NCI-H2227 (cell line): ENCODE results near the gene LRRFIP1.
"Not testable (repeated sequence)": the region's sequence is repeated elsewhere in the genome, so short reads cannot be mapped to it uniquely, and the experiment has no call there.

Experiments used
- DNase-seq: peaks from one replicate; lab custom pipeline; 2025; ENCODE audit not compliant: unreplicated experiment; lab: John Stamatoyannopoulos, UW

LRRFIP1 gene

DNA sequence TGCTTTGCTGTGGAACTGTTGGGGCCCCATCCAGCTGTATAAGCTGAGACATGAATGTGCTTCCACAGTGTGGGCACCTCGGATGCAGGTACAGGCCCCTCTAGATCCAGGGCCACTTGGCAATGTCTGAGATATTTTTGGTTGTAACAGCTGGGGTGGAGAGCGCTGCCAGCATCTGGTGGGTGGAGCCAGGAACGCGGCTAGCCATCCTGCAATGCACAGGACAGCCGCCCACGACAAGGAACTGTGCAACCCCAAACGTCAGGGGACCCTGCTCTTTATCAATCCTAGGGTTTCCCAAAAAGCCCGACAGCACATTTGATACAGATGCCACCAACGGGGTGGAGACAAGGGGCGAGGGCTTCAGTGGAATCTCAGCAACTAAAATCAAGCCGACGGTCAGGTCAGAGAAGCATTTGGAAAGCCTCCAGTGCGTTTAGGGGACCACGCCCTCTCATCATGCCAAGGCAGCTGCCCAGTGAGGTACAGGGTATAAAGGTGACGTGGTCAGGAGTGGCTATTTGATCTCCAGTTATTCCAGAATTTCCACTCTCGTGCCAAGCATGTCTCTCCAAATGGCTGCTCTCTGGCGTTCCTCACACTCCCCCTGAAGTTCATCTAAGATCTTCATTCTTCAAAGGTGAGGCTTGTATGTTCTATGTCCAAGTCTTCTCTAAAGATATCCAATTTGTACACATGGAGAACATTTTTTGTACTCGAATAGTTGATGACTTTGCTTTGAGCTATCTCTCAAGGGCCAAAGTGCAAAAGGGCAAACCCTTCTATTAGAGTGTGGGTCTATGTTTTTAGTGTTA lies 55.7 kb downstream of the LRRFIP1 start:
- no peak for DNase-seq

DNA sequence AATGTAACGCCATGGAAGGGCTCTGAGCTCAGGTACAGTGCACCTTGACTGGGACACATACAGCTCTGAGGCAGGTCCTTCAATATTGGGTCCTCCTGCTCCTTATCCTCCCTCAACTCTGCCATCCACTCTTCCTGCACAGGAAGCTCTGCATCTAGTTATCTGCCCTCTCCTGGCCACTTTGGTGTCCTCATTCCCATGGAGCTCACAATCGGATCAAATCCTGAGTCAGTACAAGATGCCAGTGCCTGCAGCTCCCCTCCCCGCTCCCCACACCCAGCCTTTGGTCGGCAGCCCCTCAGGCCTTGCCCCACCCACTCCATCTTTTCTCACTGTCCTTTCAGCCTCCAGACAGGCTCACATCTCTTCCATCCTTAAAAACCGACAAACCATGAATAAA lies 58.0 kb downstream of the LRRFIP1 start:
- peak; percentile 63 for DNase-seq

DNA sequence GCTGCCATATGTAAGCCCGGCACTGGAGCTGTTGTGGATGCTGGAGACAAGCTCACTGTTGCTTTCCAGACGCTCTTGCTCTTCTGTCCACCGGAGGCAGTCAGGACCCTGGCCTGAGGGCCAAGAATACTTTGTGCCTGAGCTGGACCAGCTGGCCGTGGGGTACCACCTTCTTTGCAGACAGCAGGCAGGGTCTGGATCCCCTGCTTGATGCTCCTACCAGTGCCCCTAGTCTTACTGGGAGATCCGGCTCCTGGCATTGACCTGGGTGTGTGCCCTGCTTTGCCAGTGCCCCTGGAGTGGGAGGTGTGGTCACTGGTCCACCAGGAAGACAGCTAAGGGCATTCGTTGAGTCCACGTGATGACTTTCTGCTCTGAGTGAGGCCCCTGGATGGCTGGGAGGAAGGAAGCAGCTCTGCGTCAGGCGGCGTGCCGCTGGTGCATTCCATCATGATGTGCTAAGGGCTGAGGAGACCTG lies 59.3 kb downstream of the LRRFIP1 start:
- no peak for DNase-seq

DNA sequence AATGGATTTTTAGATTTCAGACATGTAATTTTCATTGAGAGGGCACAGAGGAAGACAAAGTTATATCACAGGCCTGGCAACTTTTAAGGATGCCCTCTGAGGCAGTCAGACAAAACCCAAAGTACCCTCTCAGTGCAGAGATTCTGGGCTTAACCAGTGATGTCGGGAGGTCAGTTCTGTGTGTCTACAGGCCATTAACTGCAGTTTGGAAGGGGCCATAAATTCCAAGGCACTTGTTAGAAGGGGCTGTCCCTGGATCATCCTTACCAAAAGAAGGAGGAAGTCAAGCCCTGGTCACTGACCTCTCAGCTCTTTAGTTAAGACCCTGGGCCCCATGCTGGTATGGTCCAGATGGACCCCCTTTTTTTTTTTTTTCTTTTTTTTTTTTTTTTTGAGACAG lies 60.7 kb downstream of the LRRFIP1 start:
- no peak for DNase-seq

DNA sequence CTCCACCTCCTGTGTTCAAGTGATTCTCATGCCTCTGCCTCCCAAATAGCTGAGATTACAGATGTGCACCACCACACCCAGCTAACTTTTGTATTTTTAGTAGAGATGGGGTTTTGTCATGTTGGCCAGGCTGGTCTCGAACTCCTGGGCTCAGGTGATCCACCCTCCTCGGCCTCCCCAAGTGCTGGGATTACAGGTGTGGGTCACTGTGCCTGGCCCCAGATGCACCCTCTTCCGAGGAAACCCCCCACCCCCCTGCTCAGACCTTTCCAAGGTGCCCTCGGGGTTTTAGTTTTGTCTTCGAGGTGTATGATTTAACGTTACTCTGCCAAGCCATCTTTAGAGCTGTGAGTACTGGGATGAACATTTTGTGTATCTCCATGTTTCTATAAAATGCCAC lies 61.2 kb downstream of the LRRFIP1 start:
- not testable (repeated sequence) for DNase-seq

DNA sequence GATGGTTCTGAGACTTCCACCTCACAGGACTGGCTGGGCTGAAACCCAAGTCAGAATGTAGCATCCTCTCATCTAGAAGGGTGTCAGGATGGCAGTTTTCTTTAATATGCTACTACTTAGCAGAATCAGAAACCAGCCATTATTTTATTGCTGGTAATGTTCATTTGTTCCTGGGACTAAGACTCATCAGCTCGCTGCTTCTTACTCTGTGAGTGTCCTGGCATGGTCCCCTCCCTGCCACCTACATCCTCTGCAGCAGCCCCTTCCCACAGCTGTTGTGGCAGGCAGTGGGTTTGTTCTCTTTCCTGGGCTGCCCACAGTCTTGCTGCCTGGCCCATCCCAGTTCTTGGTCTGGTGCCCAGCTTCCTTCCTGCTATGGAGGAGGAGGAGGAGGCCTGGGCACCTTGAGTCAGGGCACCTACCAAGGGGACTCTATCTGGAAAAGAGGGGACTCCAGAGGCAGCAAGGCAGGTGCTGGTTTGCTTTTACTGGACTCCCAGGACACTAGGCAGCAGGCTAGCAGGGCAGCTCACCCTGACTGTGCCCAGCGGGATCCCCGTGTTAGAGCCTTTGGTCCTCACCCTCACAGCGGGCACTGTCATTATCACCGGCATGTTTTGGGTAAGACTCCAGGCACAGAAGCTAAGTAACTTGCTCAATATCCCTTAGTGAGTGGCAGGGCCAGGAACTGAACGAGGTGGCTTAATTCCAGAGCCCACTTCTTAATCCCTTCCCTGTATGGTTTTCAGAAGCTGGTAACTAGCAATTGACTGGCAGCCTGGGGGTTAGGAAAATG lies 62.1 kb downstream of the LRRFIP1 start:
- DNase-seq, result no peak

DNA sequence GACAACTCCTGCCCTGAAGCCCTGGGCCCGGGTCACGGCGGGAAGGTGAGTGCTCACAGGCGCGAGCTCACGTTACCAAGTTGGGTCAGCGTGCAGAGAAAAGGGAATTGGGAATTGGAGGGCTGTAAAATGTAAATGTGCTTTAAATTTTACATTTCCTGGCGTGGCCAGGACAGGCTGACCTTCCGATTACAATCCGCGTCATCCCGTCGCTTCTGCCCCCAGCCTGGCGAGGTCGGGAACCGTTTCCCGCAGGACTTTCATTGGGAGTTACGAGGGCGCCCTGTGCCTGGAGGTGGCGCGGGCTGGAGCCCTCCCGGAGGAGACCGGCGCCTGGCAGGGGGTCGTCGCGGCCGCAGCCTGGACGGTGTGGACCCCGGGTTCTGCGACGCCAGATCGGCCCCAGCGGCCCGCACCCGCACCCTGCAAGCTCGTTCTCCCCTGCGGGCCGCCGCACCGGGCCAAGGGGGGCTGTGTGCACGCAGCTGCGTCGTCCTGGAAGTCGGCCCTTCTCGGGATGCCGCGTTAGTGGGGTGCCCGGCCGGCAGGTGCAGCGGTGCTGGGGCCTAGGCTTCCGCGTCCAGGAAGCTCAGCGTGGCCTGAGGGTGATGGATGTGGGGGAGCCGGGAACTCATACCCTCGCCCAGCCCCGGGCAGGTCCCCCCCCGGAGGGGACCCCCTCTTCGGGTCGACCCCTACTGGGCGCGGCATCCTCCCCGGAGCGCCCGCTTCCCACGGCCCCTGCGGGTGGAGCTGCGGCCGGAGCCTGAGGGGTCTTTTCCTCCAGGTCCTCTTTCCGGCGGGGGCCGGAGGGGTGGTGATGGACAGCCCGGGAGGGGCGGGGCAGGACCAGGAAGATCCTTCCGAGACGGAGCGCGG lies 63.9 kb downstream of the LRRFIP1 start:
- DNase-seq, result peak; percentile 48

DNA sequence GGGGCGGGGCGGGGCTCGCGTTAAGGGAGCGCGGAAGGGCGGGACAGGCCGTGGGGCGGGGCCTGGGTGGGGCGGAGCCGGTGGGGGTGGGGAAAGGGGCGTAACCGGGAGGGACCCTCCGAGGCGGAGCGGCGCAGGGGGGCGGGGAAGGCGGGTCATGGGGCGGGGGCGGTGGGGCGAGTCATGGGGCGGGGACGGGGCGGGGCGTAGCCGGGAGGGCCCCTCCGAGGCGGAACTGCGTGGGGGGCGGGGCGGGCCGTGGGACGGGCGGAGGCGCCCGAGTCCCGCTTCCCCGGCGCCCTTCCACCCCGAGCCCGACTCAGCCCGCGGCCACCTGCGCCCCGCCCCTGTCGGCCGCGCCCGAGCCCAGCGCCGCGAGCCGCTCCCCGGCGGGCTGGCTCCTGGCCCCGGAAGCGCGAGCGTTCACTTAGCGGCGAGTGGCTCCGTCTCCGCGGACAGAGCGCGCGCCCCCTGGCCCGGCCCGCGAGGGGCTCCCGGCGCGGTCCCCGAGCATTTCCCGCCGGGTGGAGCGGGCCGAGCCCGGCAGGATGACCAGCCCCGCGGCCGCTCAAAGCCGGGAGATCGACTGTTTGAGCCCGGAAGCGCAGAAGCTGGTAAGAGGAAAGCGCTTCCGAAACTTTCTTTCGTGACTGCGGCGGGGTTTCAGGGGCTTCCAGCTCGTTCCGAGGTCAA lies 64.7 kb downstream of the LRRFIP1 start:
- peak; percentile 95 for DNase-seq

DNA sequence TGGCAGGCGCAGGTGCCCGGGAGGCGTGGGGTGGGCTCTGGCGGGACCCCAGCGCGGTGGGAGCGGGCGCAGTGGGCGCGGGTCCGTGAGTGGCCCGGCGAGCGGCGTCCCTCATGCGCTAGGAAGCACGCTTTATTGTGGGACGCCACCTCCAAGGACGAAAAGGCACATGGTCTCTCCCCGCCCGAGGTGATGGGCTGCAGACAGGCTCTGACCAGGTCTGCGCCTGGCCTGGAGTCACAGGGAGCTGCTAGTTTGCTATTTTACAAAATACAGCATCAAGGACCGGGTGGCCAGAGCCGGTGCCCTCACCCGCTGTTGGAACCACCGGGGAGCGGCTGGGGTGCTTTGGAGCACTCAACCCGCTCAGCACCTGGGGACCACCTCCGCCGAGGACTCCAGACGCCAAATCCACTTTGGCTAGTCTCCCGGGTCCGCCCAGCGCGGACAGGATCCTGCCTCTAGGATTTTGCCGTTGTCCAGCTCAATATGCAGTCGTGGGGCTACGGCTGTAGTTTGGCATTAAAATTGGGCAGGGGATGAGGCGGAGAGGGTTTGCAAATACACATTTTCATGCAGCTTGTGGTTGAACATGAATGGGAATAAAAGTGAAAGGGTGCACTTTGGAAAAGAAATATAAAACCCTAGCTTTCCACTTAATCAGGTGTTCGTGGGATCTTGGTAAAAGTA lies 65.4 kb downstream of the LRRFIP1 start:
- peak; percentile 61 for DNase-seq

DNA sequence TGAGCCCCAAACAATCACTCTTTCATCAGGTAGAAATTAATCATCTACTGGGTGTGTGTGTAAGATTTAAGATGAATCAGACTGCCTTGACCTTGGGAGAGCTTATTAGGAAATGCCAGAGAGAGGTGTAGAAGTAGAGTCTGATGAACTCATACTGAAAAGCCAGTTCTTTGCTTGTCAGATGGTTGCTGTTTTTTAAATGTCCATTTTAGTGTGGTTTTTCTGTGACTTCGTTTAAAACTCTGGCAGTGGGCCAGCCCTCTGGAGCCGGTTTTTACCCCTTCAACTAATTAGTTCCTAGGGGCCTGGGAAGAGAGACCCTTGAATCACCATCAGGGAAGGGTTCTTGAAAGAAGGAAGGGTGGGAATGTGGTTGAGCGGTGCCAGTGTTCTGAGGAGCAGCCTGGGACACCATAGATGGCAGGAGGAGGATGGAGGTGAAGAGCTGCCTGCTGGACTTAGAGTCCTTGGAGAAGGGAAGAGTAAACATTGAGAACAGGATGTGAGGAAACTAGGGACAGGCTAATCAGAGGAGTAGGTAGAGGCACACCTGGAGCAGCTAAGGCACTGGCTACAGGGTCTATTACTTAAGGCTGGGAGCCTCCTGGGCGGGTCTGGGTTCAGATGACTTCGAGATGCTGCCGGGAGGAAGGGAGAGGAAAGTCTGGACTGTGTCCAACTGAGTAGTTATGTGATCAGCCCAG lies 66.1 kb downstream of the LRRFIP1 start:
- no peak for DNase-seq

DNA sequence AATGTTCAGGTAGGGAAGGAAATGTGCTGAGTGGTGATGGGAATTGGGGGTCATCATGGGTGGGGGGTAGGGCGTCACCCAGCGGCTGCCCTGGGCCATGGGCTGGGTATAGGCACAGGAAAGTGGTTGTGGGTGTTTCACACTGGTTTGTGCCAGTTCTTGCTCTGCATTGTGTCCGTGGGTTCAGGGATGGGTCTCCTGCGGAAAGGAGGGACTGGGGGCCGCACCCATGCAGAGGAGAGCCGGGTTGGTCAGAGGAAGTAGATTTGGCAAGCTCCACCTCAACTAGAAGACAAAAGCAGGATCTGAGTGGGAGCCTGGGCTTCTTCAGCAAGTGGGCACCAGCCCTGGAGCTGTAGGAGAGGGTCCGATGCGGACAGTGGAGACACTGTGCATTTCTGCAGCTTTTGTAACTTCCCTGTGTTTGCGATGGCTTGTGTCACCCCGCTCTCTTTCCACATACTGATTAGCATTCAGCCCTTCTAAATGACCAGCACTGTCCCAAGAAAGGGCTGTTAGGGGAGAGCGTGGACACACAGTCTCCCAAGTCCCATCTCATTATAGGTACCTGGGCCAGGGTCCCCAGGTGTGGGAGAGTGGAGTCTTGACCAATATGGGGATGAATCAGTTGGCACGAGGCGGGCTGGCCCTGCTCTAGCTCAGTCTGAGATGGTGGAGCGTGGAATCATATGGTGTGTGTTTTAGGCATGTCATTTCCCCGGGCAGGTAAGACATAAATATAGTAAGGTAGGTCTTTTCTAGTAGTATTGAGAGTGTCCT lies 67.2 kb downstream of the LRRFIP1 start:
- no peak for DNase-seq

DNA sequence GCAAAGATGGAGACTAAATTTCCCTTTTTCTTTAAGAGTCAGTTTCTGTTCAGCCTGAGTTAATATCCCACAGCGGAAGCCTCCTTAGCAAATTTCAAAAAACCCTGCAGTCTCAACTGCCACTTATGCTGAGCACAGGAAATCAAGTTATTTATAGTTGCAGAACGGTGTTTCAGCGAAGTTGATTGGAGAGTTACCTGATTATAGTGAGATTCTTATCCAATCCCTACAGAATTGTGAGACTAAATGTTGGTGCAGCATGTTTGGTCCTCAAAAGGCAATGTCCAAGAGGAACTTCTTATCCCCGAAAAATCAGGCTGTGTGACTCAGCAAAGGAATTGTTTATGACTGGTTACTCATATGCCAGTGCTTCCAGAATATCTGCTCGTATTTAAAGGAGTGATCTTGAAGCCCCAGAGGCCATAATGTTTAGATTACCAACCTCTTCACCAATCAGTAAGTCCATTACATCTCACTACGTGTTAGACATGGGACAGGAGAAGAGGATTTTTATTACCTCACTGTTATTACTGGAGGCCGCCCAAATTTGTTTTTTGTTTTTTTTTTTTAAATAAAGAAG lies 67.9 kb downstream of the LRRFIP1 start:
- no peak for DNase-seq

DNA sequence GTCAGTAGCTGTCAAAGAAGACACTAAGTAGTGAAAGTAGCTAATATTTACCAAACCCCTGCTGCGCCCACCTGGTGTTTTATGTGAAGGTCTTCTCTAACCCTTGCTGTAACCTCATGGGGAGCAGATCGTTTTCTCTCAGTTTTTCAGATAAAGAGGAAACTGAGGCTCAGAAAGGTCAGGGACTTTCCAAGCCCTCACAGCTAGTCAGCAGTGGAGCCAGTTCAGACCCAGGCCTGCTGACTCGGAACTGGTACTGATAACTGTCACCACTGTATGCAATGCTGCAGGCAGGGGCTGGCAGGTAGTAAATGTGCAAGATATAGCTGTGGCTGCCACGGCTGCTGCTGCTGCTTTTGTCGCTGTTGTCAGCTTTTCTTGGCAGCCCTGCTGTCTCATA lies 69.1 kb downstream of the LRRFIP1 start:
- DNase-seq, result no peak

DNA sequence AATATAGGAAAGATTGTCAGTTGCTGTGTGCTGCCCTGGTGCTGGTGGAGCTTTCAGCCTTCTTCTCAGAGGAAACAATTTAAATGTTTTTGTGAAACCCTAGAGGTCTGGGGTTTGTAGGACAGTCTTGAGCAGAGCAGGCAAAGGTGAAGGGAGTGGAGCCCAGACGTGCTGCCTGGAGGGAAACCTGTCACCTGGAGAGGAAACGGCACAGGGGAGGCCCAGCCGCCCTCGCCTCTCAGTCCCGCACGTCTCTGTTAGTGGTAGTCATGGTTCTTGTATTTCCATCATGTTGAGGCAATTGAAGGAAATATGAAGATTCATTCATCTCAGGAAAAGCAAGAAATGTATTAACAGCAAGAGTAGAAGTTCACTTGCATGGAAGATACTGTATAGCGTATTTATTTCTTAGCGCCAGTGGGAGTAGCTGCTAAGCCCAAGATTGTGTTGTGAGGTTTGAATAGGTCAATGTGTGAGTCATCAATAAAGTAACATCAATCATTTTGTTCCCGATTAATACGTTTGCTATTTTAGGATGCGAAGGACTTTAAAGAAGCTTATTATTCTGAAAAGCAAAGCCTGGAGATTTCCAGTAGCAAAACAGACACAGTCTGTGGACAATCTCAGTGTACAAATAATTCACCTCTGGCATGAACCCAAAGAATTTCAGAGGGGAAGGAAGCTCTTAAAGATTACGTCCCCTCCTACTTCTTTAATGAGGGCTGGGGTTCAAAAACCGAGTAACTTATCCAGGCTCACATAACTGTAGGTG lies 70.4 kb downstream of the LRRFIP1 start:
- no peak for DNase-seq

DNA sequence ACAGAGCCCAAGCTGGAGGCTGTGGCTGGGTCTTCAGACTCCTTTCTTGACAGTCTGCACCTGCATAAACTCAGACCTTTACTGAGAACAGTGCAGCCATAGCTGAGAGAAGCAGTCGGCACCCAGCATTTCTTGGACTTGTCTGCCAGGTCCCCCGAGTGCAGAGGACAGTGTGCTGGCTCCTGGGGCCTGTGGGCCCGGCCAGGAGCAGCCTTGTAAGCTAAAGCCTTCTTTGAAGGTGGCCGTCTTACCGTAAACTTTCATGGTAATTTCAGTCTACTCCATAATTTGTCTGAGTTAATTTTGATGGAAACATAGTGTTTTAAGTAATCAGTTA lies 70.9 kb downstream of the LRRFIP1 start:
- no peak for DNase-seq

DNA sequence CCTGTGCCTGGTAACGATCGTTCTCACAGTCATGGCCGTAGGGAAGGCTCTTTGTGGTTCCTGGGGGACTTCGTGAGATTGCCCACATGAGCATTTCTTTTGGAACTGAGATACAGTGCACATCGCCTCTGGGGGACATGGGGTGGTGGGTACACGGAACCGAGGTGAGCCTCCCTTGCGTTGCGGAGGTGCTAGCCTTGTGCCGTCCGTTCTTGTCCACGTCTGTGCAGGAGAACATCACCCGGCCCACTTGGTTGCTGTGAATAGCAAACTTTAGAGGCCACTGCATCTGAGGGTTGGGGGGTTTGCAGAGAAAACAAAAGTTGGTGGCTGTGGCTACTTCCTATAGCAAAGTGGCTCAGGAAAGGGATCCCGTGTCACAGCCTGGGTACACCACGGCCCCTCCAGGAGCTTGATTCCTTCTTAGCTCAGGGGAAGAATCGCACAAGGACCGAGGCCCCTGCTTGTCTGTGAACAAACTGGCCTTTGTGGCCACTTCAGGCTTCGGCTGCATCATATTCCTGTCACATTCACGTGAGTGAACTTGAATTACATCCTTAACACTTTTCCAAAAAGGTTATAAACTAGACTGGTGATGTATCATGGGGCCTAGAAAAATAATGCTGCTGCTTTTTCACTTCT lies 72.6 kb downstream of the LRRFIP1 start:
- no peak for DNase-seq

DNA sequence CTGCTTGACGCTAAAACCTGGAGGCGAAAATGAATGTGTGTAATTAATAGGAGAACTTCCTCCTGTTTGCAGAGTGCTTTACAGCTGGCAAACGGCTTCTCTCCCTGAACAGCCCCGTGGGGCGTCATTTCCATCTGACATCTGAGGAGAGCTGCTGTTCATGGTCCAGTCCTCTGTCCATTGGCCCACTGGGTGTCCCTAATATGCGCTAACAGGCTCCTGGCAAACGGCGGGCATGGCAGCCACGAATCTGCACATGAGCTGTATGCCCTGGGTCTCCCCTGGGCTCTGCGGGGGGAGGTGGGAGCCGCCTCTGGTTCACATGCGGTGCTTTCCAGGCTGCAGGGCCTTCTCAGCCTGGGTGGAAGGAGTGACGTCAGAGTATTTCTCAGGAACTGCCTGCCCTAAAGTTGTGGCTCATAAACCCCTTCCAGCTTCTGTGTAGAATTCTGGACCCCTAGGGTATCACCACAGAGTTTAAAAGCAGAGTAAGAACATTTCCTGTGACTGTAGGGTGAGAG lies 73.2 kb downstream of the LRRFIP1 start:
- peak; percentile 17 for DNase-seq
